ENCODE measurements around the gene NR1H2.

The NR1H2 gene

GRCh38 chr19:50427318-50427925, 51.2 kb downstream of the NR1H2 start:
- DNase-seq, result no peak

- peak in 2 of 5 donors; percentile 18 to 45 for DNase-seq
Measured at GRCh38 chr19:50427997-50428425, 51.8 kb downstream of the NR1H2 start.

- no peak for DNase-seq
Measured at GRCh38 chr19:50428772-50429463, 52.7 kb downstream of the NR1H2 start.

GRCh38 chr19:50430888-50431342, 54.7 kb downstream of the NR1H2 start:
- no peak for DNase-seq

GRCh38 chr19:50431343-50432220, 55.3 kb downstream of the NR1H2 start:
- peak; percentile 64 to 88 (median 77) for DNase-seq

- no peak for DNase-seq
Measured at GRCh38 chr19:50432221-50433028, 56.2 kb downstream of the NR1H2 start, which contains the start of gene MYBPC2. MYBPC2 (plus strand) TSS chr19:50432892; CDS start chr19:50432954, 62 bp downstream.

Data from T-helper 1 cell (primary cell).